DOHH2 (cell line): Measurements from ENCODE around the gene OSBPL1A.

Experiments
- H3F3A ChIP-seq: fragments of 200-600 bp; sonication (generic), shearing (Covaris generic); 2 replicates; pipeline ENCODE4 v1.6.0; 2016; ENCODE audit warnings: antibody characterized with exemption, mild to moderate bottlenecking; ENCODE audit not compliant: control insufficient read depth, insufficient read depth
- H3K27ac ChIP-seq: fragments of 200-600 bp; sonication (generic); 2 replicates; pipeline ENCODE4 v1.5.1; 2014; ENCODE audit warnings: low read depth, mild to moderate bottlenecking, low read length, moderate library complexity
- H3K27me3 ChIP-seq: fragments of 200-600 bp; sonication (generic); 2 replicates; pipeline ENCODE4 v1.6.1; 2014; ENCODE audit warnings: mild to moderate bottlenecking, low read length, mixed read lengths; ENCODE audit not compliant: control insufficient read depth
- H3K36me3 ChIP-seq: fragments of 200-600 bp; sonication (generic); 2 replicates; pipeline ENCODE4 v1.6.1; 2014; ENCODE audit warnings: mild to moderate bottlenecking, low read length, moderate library complexity, mixed read lengths; ENCODE audit not compliant: control insufficient read depth
- H3K4me1 ChIP-seq: fragments of 200-600 bp; sonication (generic); 2 replicates; pipeline ENCODE4 v1.6.1; 2014; ENCODE audit warnings: mild to moderate bottlenecking, low read length, mixed read lengths; ENCODE audit not compliant: control insufficient read depth
- H3K4me2 ChIP-seq: fragments of 200-600 bp; sonication (generic); 2 replicates; pipeline ENCODE4 v1.6.0; 2014; ENCODE audit warnings: mild to moderate bottlenecking, low read length, moderate library complexity
- H3K4me3 ChIP-seq: fragments of 200-600 bp; sonication (generic); 2 replicates; pipeline ENCODE4 v1.5.1; 2014; ENCODE audit warnings: mild to moderate bottlenecking, low read length, mixed read lengths
- H3K79me2 ChIP-seq: fragments of 200-600 bp; sonication (generic); 2 replicates; pipeline ENCODE4 v1.6.1; 2014; ENCODE audit warnings: mild to moderate bottlenecking, low read length, mixed read lengths; ENCODE audit not compliant: control insufficient read depth
- H3K9me2 ChIP-seq: fragments of 200-600 bp; sonication (generic); replicated peaks from 2 replicates; pipeline ENCODE4 v1.6.1; 2014; ENCODE audit warnings: mild to moderate bottlenecking, low read length, mixed read lengths; ENCODE audit not compliant: control insufficient read depth
- H3K9me3 ChIP-seq: fragments of 200-600 bp; sonication (generic); 2 replicates; pipeline ENCODE4 v1.6.1; 2014; ENCODE audit warnings: antibody characterized with exemption, low read length, mixed read lengths; ENCODE audit not compliant: control insufficient read depth, insufficient read depth
- H4K20me1 ChIP-seq: fragments of 200-600 bp; sonication (generic); 2 replicates; pipeline ENCODE4 v1.6.0; 2014; ENCODE audit warnings: low read depth, mild to moderate bottlenecking, antibody characterized with exemption, low read length, moderate library complexity; ENCODE audit not compliant: control insufficient read depth, insufficient read depth
- CTCF ChIP-seq: fragments of 200-600 bp; sonication (generic); IDR thresholded peaks from one replicate; pipeline ENCODE4 v1.5.1; 2014; ENCODE audit warnings: antibody characterized with exemption, mild to moderate bottlenecking, low read depth, low read length; ENCODE audit not compliant: poor library complexity, severe bottlenecking
- EZH2phosphoT487 ChIP-seq: fragments of 200-600 bp; sonication (generic); IDR thresholded peaks from 2 replicates; pipeline ENCODE4 v1.6.1; 2017; ENCODE audit warnings: borderline replicate concordance, mild to moderate bottlenecking, antibody characterized with exemption, low read length, moderate library complexity, mixed read lengths

The OSBPL1A gene

GRCh38 chr18:24248359-24248758 is 149.3 kb downstream of the OSBPL1A start:
- no peak overlapping the region for H3K27ac ChIP-seq
- no peaks in the 10 kb centered on the region for H4K20me1 ChIP-seq
- H3K79me2 ChIP-seq = no peaks in the 10 kb centered on the region
- no peaks in the 10 kb centered on the region for H3K36me3 ChIP-seq
- no peaks in the 10 kb centered on the region for H3K9me3 ChIP-seq
- no peaks in the 10 kb centered on the region for H3K9me2 ChIP-seq
- TF ChIP-seq EZH2phosphoT487 (no peak), CTCF (no peak)
- no peaks in the 10 kb centered on the region for H3F3A ChIP-seq
- H3K4me1 ChIP-seq = no peaks in the 10 kb centered on the region
- H3K4me3 ChIP-seq = no peak overlapping the region
- peaks cover 8% of the 10 kb centered on the region for H3K27me3 ChIP-seq
- H3K4me2 ChIP-seq = no peak overlapping the region

GRCh38 chr18:24246143-24246542 is 151.5 kb downstream of the OSBPL1A start:
- no peaks in the 10 kb centered on the region for H3K9me2 ChIP-seq
- H3K27ac ChIP-seq = no peak overlapping the region
- no peaks in the 10 kb centered on the region for H3K36me3 ChIP-seq
- H3K27me3 ChIP-seq = peaks cover 8% of the 10 kb centered on the region
- H3K79me2 ChIP-seq = no peaks in the 10 kb centered on the region
- TF ChIP-seq EZH2phosphoT487 (no peak), CTCF (no peak)
- no peak overlapping the region for H3K4me2 ChIP-seq
- no peaks in the 10 kb centered on the region for H4K20me1 ChIP-seq
- no peaks in the 10 kb centered on the region for H3K4me1 ChIP-seq
- H3K4me3 ChIP-seq = no peak overlapping the region
- no peaks in the 10 kb centered on the region for H3F3A ChIP-seq
- H3K9me3 ChIP-seq = no peaks in the 10 kb centered on the region

GRCh38 chr18:24244698-24245097 is 152.9 kb downstream of the OSBPL1A start:
- H3K9me2 ChIP-seq = no peaks in the 10 kb centered on the region
- no peaks in the 10 kb centered on the region for H3K79me2 ChIP-seq
- no peaks in the 10 kb centered on the region for H3K4me1 ChIP-seq
- H3K36me3 ChIP-seq = no peaks in the 10 kb centered on the region
- H3K27ac ChIP-seq = no peak overlapping the region
- no peak overlapping the region for H3K4me2 ChIP-seq
- H4K20me1 ChIP-seq = no peaks in the 10 kb centered on the region
- H3K9me3 ChIP-seq = no peaks in the 10 kb centered on the region
- H3K4me3 ChIP-seq = no peak overlapping the region
- no peaks in the 10 kb centered on the region for H3F3A ChIP-seq
- H3K27me3 ChIP-seq = peaks cover 8% of the 10 kb centered on the region
- TF ChIP-seq EZH2phosphoT487 (no peak), CTCF (no peak)

GRCh38 chr18:24243677-24244076 is 153.9 kb downstream of the OSBPL1A start:
- H3K9me3 ChIP-seq = no peaks in the 10 kb centered on the region
- H4K20me1 ChIP-seq = no peaks in the 10 kb centered on the region
- no peaks in the 10 kb centered on the region for H3K79me2 ChIP-seq
- TF ChIP-seq EZH2phosphoT487 = no peak
- no peak for TF ChIP-seq CTCF
- no peak overlapping the region for H3K27ac ChIP-seq
- no peak overlapping the region for H3K4me2 ChIP-seq
- H3F3A ChIP-seq = no peaks in the 10 kb centered on the region
- H3K27me3 ChIP-seq = peaks cover 8% of the 10 kb centered on the region
- H3K4me1 ChIP-seq = no peaks in the 10 kb centered on the region
- H3K36me3 ChIP-seq = no peaks in the 10 kb centered on the region
- no peaks in the 10 kb centered on the region for H3K9me2 ChIP-seq
- H3K4me3 ChIP-seq = no peak overlapping the region
